ENCODE measurements around the gene KREMEN2. TPM values are rescaled to one million over a fixed set of nuclear protein-coding genes. Genes with fewer than 3 reads are reported as not detected.

The KREMEN2 gene
- total RNA-seq, 1 donor from 2014 or later: not detected

DNA sequence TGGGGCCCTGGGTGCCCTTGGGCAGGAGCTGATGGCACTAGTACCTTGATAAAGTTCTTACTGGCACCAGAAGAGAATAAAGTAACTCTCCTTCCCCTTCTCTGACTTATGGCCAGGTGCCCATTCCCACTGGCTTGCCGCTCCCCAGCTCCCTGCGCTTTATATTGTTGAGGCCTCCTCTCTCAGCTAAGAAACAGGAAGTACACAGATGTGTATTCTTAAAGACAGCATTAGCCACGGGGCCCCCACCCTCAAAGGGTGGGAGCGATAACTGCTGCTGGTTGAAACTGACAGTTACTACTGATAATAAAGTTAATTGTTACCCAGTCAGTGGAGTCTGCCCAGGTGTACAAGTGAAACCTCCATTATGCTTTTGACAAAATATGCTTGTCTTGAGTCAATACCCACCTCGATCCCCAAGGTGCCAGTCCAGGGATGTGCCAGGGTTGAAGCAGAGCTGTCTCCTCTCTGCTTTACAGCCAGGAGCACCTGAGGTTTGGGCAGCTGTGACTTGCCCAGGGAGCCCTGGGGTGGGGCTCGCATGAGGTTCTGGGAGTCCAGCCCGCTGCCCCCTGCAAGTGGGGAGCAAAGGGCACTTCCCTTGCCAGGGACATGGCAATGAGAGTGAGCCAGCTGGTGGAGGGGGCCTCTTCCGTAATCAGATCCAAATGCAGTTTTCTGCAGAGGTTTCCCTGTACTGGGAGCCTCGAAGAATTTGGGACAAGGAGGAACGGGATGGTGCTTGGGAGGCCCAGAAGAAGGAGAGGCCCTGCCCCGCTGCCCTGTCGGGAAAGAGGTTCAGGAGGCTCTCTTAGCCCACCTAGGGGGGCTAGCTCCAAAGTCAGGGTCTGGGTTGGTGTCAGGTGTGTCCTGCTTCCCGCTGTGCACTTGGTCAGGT, 43.2 kb downstream of the KREMEN2 start:
- no peak for DNase-seq

GRCh38 chr16:3007957-3008689, 44.0 kb downstream of the KREMEN2 start:
- no peak for DNase-seq

DNA sequence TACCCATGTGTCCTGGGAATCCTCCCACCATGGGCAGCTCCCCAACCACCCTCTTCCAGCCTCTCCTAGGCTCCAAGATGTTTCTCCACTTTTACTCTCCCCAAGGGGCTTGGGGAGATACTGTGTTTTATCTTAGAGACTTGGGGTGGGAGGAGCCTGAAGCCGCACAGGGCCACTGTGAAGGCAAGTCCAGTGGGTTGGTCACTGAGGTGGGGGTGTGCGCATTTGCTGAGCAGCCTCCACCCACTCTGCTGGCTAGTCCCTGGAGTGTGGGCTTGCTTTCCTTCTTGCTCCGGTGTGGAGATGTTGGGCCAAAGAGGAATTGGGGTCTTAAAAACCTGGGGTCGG, 44.6 kb downstream of the KREMEN2 start:
- no peak for DNase-seq

GRCh38 chr16:3009568-3010390, 45.7 kb downstream of the KREMEN2 start:
- DNase-seq: no peak

DNA sequence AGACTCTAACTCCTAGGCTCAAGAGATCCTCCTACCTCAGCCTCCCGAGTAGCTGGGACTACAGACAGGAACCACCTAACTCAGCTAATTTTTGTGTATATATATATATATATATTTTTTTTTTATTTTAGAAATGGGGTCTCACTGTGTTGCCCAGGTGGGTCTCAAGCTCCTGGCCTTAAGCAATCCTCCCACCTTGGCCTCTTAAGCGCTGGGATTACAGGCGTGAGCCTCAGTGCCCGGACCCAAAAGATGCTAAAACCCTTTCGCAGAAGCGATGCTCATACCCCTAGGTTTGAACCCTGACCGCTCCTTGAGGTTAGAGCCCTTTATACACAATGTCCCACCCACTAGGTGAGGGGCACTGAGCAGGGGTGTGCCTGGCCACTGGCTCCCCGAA, 46.4 kb downstream of the KREMEN2 start:
- no peak for DNase-seq

- no peak for DNase-seq
Measured at GRCh38 chr16:3012246-3012645, 48.2 kb downstream of the KREMEN2 start.

GRCh38 chr16:3012828-3013420, 48.8 kb downstream of the KREMEN2 start, which contains the start of gene CLDN9:
CLDN9 (plus strand) TSS chr16:3012923; CDS start chr16:3013363, 440 bp downstream.
- DNase-seq: no peak

GRCh38 chr16:3013491-3013951, 49.4 kb downstream of the KREMEN2 start:
- no peak for DNase-seq

- no peak for DNase-seq
Measured at GRCh38 chr16:3013998-3014690, 50.1 kb downstream of the KREMEN2 start.

GRCh38 chr16:3014971-3015370, 50.9 kb downstream of the KREMEN2 start:
- no peak for DNase-seq

GRCh38 chr16:3015865-3016521, 51.9 kb downstream of the KREMEN2 start:
- no peak for DNase-seq

- DNase-seq: no peak
Measured at GRCh38 chr16:3017344-3017743, 53.3 kb downstream of the KREMEN2 start.

Small RNA genes lying within 50 kb of the gene (small RNA-seq; reads per million reads assigned to genes)
- gene LINC00514: not detected

Other genes starting within 250 kb of the KREMEN2 start
- gene PRSS27, start 244.1 kb upstream of the KREMEN2 start, total RNA-seq: 1.6 TPM
- 41.0 TPM for gene SRRM2, start 211.6 kb upstream of the KREMEN2 start, total RNA-seq
- 84.1 TPM for gene ELOB, start 187.0 kb upstream of the KREMEN2 start, total RNA-seq
- not detected for gene PRSS33, start 176.7 kb upstream of the KREMEN2 start, total RNA-seq
- not detected for gene PRSS41, start 165.8 kb upstream of the KREMEN2 start, total RNA-seq
- not detected for gene PRSS21, start 147.0 kb upstream of the KREMEN2 start, total RNA-seq
- gene ZG16B, start 134.0 kb upstream of the KREMEN2 start, total RNA-seq: 0.47 TPM
- gene PRSS22, start 106.1 kb upstream of the KREMEN2 start, total RNA-seq: not detected
- gene FLYWCH2, start 81.1 kb upstream of the KREMEN2 start, total RNA-seq: 43.8 TPM
- gene FLYWCH1, start 52.3 kb upstream of the KREMEN2 start, total RNA-seq: 20.7 TPM
- gene PAQR4, start 5.1 kb downstream of the KREMEN2 start, total RNA-seq: 19.7 TPM
- gene PKMYT1, start 16.2 kb downstream of the KREMEN2 start, total RNA-seq: 3.0 TPM
- gene CLDN9, start 48.6 kb downstream of the KREMEN2 start, total RNA-seq: not detected
- gene CLDN6, start 53.9 kb downstream of the KREMEN2 start, total RNA-seq: not detected
- 2.0 TPM for gene TNFRSF12A, start 56.1 kb downstream of the KREMEN2 start, total RNA-seq
- gene HCFC1R1, start 59.7 kb downstream of the KREMEN2 start, total RNA-seq: 15.1 TPM
- gene THOC6, start 59.8 kb downstream of the KREMEN2 start, total RNA-seq: 5.8 TPM
- gene BICDL2, start 72.7 kb downstream of the KREMEN2 start, total RNA-seq: not detected
- gene MMP25, start 82.3 kb downstream of the KREMEN2 start, total RNA-seq: 0.62 TPM
- gene IL32, start 101.4 kb downstream of the KREMEN2 start, total RNA-seq: 1.1 TPM
- not detected for gene ZSCAN10, start 135.0 kb downstream of the KREMEN2 start, total RNA-seq
- 18.9 TPM for gene ZNF205, start 148.3 kb downstream of the KREMEN2 start, total RNA-seq
- gene ZNF213, start 170.8 kb downstream of the KREMEN2 start, total RNA-seq: 8.3 TPM
- gene OR1F1, start 223.9 kb downstream of the KREMEN2 start, total RNA-seq: 0.78 TPM